ENCODE measurements around the gene RERE. TPM values are rescaled to one million over a fixed set of nuclear protein-coding genes. Genes with fewer than 3 reads are reported as not detected.
"Not testable (repeated sequence)": the region's sequence is repeated elsewhere in the genome, so short reads cannot be mapped to it uniquely, and the experiment has no call there.

RERE gene
- total RNA-seq, 1 experiment from 2014 or later: 217 TPM

DNA sequence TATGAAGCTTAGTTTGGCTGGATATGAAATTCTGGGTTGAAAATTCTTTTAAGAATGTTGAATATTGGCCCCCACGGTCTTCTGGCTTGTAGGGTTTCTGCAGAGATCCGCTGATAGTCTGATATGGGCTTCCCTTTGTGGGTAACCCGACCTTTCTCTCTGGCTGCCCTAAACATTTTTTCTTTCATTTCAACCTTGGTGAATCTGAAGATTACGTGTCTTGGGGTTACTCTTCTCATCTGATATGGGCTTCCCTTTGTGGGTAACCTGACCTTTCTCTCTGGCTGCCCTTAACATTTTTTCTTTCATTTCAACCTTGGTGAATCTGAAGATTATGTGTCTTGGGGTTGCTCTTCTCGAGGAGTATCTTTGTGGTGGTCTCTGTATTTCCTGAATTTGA lies 371.3 kb downstream of the RERE start:
- CTCF ChIA-PET; H3K36me3 ChIP-seq (ENCODE audit: control insufficient read depth, insufficient read depth, low read length); intact Hi-C loops (cut with micrococcal nuclease; ENCODE audit: unreplicated experiment); DNase-seq (ENCODE audit: low read depth, low spot score); H3K4me3 ChIP-seq (ENCODE audit: low read depth in 2 of 2, low read length in 2 of 2); in situ Hi-C loops (cut with HindIII; ENCODE audit: low pct_unique_long_range_greater_than_20kb, low sequenced_read_pairs); H3K27me3 ChIP-seq (ENCODE audit: control insufficient read depth, insufficient read depth, low read length); ATAC-seq; H3K4me1 ChIP-seq (ENCODE audit: control insufficient read depth, insufficient read depth, low read length); H3K27ac ChIP-seq (ENCODE audit: low read length); H3K9me3 ChIP-seq (ENCODE audit: control insufficient read depth, insufficient read depth, low read depth, low read length); POLR2A ChIA-PET: not testable (repeated sequence)
- TSS peak; percentile 55 for BruUV-seq (replicated peaks)

DNA sequence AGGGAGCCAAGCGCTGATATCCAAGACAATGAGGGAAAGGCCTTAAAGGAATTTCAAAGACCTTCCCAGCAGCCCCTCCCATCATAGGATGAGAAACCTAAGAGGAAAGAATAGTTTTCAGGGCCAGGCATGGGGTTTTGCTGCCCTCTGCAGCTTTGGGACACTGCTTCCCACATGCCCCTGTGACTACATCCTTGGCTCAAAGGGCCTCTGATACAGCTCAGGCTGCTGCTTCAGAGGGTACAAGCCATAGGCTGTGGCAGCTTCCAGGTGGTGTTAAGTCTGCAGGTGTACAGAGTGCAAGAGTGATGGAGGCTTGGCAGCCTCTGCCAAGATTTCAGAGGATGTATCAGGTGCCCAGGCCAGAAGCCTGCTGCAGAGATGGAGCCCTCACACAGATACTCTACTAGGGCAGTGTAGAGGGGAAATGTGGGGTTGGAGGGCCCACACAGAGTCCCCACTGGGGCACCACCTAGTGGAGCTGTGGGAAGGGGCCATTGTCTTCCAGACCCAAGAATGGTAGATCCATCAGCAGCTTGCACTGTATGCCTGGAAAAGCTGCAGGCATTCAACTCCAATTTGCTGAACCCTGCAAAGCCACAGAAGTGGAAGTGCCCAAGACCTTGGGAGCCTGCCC lies 373.8 kb downstream of the RERE start:
- Histone ChIP-seq H3K4me3 (ENCODE audit: low read depth in 2 of 2, low read length in 2 of 2) (no peak overlapping the region), H3K36me3 (ENCODE audit: control insufficient read depth, insufficient read depth, low read length) (no peaks in the 10 kb centered on the region), H3K4me1 (ENCODE audit: control insufficient read depth, insufficient read depth, low read length) (peaks cover 18% of the 10 kb centered on the region), H3K27ac (ENCODE audit: low read length) (no peak overlapping the region), H3K9me3 (ENCODE audit: control insufficient read depth, insufficient read depth, low read depth, low read length) (no peaks in the 10 kb centered on the region), H3K27me3 (ENCODE audit: control insufficient read depth, insufficient read depth, low read length) (no peaks in the 10 kb centered on the region)
- no peak for TF ChIP-seq SIN3A (IDR thresholded peaks at IDR 0.05; ENCODE audit: borderline replicate concordance, insufficient read depth, low read depth, low read length)
- TF ChIP-seq, protein P1, sequence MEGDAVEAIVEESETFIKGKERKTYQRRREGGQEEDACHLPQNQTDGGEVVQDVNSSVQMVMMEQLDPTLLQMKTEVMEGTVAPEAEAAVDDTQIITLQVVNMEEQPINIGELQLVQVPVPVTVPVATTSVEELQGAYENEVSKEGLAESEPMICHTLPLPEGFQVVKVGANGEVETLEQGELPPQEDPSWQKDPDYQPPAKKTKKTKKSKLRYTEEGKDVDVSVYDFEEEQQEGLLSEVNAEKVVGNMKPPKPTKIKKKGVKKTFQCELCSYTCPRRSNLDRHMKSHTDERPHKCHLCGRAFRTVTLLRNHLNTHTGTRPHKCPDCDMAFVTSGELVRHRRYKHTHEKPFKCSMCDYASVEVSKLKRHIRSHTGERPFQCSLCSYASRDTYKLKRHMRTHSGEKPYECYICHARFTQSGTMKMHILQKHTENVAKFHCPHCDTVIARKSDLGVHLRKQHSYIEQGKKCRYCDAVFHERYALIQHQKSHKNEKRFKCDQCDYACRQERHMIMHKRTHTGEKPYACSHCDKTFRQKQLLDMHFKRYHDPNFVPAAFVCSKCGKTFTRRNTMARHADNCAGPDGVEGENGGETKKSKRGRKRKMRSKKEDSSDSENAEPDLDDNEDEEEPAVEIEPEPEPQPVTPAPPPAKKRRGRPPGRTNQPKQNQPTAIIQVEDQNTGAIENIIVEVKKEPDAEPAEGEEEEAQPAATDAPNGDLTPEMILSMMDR (IDR thresholded peaks at IDR 0.05): peak; percentile 42
- DNase-seq (ENCODE audit: low read depth, low spot score): no peak
- BruUV-seq (replicated peaks): no TSS peak
- in situ Hi-C loops (cut with HindIII; ENCODE audit: low pct_unique_long_range_greater_than_20kb, low sequenced_read_pairs): no loop called here
- ChIA-PET POLR2A (interaction anchor here (0.7 kb wide), 1 partner anchor 300 kb away, joined by 5 read pairs; no protein-coding TSS in a partner anchor), CTCF (interaction anchor here (0.5 kb wide), 1 partner anchor 75 kb away, joined by 3 read pairs; no protein-coding TSS in a partner anchor)
- ATAC-seq: peak; percentile 74
- intact Hi-C loops (cut with micrococcal nuclease; ENCODE audit: unreplicated experiment): no loop called here

DNA sequence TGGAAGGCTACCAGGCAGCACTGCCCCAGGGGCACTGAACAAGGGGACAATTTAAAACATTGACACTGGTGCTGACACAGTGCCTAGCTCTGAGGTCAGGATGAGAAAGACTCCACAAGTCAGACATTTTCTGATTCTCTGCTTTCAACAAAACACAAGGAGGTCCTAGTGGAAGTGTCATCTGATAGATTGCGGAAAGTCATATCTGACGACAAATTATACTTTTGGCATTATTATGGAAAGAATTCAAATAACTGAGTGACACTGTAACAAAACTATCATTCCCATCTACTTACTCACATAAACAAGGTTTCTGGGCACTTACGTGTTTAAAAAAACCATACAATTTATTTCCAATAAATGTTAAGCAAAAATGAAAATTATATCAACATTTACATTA lies 376.0 kb downstream of the RERE start:
- Histone ChIP-seq H3K36me3 (ENCODE audit: control insufficient read depth, insufficient read depth, low read length) (no peaks in the 10 kb centered on the region), H3K4me1 (ENCODE audit: control insufficient read depth, insufficient read depth, low read length) (peaks cover 18% of the 10 kb centered on the region), H3K27ac (ENCODE audit: low read length) (no peak overlapping the region), H3K27me3 (ENCODE audit: control insufficient read depth, insufficient read depth, low read length) (no peaks in the 10 kb centered on the region), H3K9me3 (ENCODE audit: control insufficient read depth, insufficient read depth, low read depth, low read length) (no peaks in the 10 kb centered on the region), H3K4me3 (ENCODE audit: low read depth in 2 of 2, low read length in 2 of 2) (no peak overlapping the region)
- ChIA-PET POLR2A (interaction anchor here (0.6 kb wide), 1 partner anchor 472 kb away, joined by 3 read pairs; no protein-coding TSS in a partner anchor), CTCF (interaction anchor here (0.6 kb wide), 1 partner anchor 138 kb away, joined by 3 read pairs; no protein-coding TSS in a partner anchor)
- ATAC-seq: no peak
- DNase-seq (ENCODE audit: low read depth, low spot score): no peak
- in situ Hi-C loops (cut with HindIII; ENCODE audit: low pct_unique_long_range_greater_than_20kb, low sequenced_read_pairs) (no loop called here), intact Hi-C loops (cut with micrococcal nuclease; ENCODE audit: unreplicated experiment) (no loop called here)
- no TSS peak for BruUV-seq (replicated peaks)
- TF ChIP-seq TCF7L2 (IDR thresholded peaks at IDR 0.05; ENCODE audit: low read depth, low read length): no peak
- TF ChIP-seq, protein P1 (IDR thresholded peaks at IDR 0.05): no peak
- TF ChIP-seq, protein P2, sequence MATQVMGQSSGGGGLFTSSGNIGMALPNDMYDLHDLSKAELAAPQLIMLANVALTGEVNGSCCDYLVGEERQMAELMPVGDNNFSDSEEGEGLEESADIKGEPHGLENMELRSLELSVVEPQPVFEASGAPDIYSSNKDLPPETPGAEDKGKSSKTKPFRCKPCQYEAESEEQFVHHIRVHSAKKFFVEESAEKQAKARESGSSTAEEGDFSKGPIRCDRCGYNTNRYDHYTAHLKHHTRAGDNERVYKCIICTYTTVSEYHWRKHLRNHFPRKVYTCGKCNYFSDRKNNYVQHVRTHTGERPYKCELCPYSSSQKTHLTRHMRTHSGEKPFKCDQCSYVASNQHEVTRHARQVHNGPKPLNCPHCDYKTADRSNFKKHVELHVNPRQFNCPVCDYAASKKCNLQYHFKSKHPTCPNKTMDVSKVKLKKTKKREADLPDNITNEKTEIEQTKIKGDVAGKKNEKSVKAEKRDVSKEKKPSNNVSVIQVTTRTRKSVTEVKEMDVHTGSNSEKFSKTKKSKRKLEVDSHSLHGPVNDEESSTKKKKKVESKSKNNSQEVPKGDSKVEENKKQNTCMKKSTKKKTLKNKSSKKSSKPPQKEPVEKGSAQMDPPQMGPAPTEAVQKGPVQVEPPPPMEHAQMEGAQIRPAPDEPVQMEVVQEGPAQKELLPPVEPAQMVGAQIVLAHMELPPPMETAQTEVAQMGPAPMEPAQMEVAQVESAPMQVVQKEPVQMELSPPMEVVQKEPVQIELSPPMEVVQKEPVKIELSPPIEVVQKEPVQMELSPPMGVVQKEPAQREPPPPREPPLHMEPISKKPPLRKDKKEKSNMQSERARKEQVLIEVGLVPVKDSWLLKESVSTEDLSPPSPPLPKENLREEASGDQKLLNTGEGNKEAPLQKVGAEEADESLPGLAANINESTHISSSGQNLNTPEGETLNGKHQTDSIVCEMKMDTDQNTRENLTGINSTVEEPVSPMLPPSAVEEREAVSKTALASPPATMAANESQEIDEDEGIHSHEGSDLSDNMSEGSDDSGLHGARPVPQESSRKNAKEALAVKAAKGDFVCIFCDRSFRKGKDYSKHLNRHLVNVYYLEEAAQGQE (IDR thresholded peaks at IDR 0.05; ENCODE audit: insufficient read depth in 1 of 2, low read depth in 2 of 2, low read length in 1 of 2): no peak
- no peak for TF ChIP-seq POLR2AphosphoS5 (IDR thresholded peaks at IDR 0.05; ENCODE audit: low read depth, low read length)
- TF ChIP-seq SIN3A (IDR thresholded peaks at IDR 0.05; ENCODE audit: borderline replicate concordance, insufficient read depth, low read depth, low read length): no peak

Measured in Panc1 (cell line).